Spleen (tissue), 11 donors: ENCODE results near the gene SUSD4. TPM values are rescaled to one million over a fixed set of nuclear protein-coding genes. Genes with fewer than 3 reads are reported as not detected.

Experiments used
- DNase-seq: peaks from one replicate; pipeline ENCODE4 v3.0.0-alpha.2; 2020
- H3K27ac ChIP-seq, 8 donors: fragments of 200-600 bp; sonication (generic) in 7 of 8; 1 replicate in 4 of 8; 2 replicates in 4 of 8; pipeline versions ENCODE4 v1.5.0 to v1.8.0; 2016 to 2021; ENCODE audit warnings: inconsistent platforms in 4 of 8, mild to moderate bottlenecking in 4 of 8, moderate library complexity in 1 of 8
- H3K27me3 ChIP-seq, 7 donors: fragments of 200-600 bp; sonication (generic) in 6 of 7; replicated peaks in 1 of 7; 1 replicate in 4 of 7; 2 replicates in 3 of 7; pipeline versions ENCODE4 v1.5.0 to v1.8.0; 2016 to 2021; ENCODE audit warnings: inconsistent platforms in 3 of 7, mild to moderate bottlenecking in 1 of 7
- H3K36me3 ChIP-seq, 6 donors: fragments of 200-600 bp; sonication (generic) in 5 of 6; 1 replicate in 4 of 6; 2 replicates in 2 of 6; pipeline versions ENCODE4 v1.5.0 to v1.8.0; 2016 to 2021; ENCODE audit warnings: inconsistent platforms in 2 of 6
- H3K4me1 ChIP-seq, 6 donors: fragments of 200-600 bp; sonication (generic) in 5 of 6; 1 replicate in 3 of 6; 2 replicates in 3 of 6; pipeline versions ENCODE4 v1.5.0 to v1.8.0; 2016 to 2021; ENCODE audit warnings: inconsistent platforms in 3 of 6
- H3K4me3 ChIP-seq, 8 donors: fragments of 200-600 bp; sonication (generic) in 7 of 8; 1 replicate in 4 of 8; 2 replicates in 4 of 8; pipeline versions ENCODE4 v1.5.0 to v1.8.0; 2016 to 2021; ENCODE audit warnings: inconsistent platforms in 4 of 8, mild to moderate bottlenecking in 4 of 8, moderate library complexity in 2 of 8
- H3K9me3 ChIP-seq, 8 donors: fragments of 200-600 bp; sonication (generic) in 7 of 8; 1 replicate in 4 of 8; 2 replicates in 4 of 8; pipeline versions ENCODE4 v1.5.0 to v1.8.0; 2016 to 2021; ENCODE audit warnings: inconsistent platforms in 4 of 8
- CTCF ChIP-seq, 11 experiments: fragments of 200-600 bp in 7 of 11; fragments of 450-650 bp in 4 of 11; sonication (generic) in 4 of 11; IDR thresholded peaks in 8 of 11; conservative IDR thresholded peaks in 3 of 11; 1 replicate in 7 of 11; 2 replicates in 4 of 11; pipeline versions ENCODE4 v1.4.0 to v1.8.0; 2016 to 2021; ENCODE audit warnings: antibody characterized with exemption in 11 of 11, inconsistent platforms in 4 of 11, mild to moderate bottlenecking in 1 of 11
- POLR2A ChIP-seq, 3 donors: fragments of 450-650 bp; IDR thresholded peaks; one replicate each; pipeline ENCODE4 v1.5.1; 2017; ENCODE audit warnings: antibody characterized with exemption in 3 of 3, mild to moderate bottlenecking in 1 of 3
- POLR2AphosphoS5 ChIP-seq, 3 donors: sonication (generic); formaldehyde crosslinking; IDR thresholded peaks; one replicate each; pipeline ENCODE4 v1.5.1; 2017; ENCODE audit warnings: antibody characterized with exemption in 3 of 3
- WGBS, 5 donors: extraction: QIAGEN DNeasy Blood & Tissue Kit in 3 of 5; methylation state at CpG; one replicate each; pipeline versions ENCODE4 v1.1.5 to v1.1.7; 2013 to 2018; 5-methylcytosine and 5-hydroxymethylcytosine counted together
- intact Hi-C: fragments of 100-400 bp; cut with DNase I; formaldehyde crosslinking; loops from one replicate; pipeline ENCODE4 v1.15.0; 2023; ENCODE audit warnings: low total_unique reads
- polyA plus RNA-seq, 3 donors: library from polyadenylated mRNA; stranded (reverse); fragments of 200-250 nt; gene quantifications; one replicate each; pipeline ENCODE4 v1.2.1, GENCODE V29; 2013
- total RNA-seq, 7 donors: library from RNA; depleted of rRNA in 3 of 7; stranded (reverse); fragments of >200 nt in 3 of 7; fragmentation: NEBNext Ultra II Directional in 4 of 7; extraction: Animal tissue kit (Norgen Biotek cat#: 25700) in 4 of 7; gene quantifications; one replicate each; pipeline versions ENCODE4 v1.1.0 to v1.2.1, GENCODE V29; 2016 to 2021
- donor health status: healthy with polysubstance abuse.
- donor health status: DM: no; HTN: no; CAD: no; lungs with moderate emphysema.
- donor health status: DM: no; HTN: no; CAD: no.
- donor health status: Bipolar disorder and iron deficiency.
- donor health status: healthy.
- donor health status: DM: no; HTN: no; CAD: no.
- donor health status: DM: yes; HTN: yes; CAD: no.

SUSD4 gene
- total and polyA plus RNA-seq, 10 donors: 0.35 to 2.1 (median 0.69) TPM

GRCh38 chr1:223233019-223233409, 131.0 kb downstream of the SUSD4 start:
- H3K4me1 ChIP-seq: no peaks in the 10 kb centered on the region
- intact Hi-C loops: no loop called here
- 62 to 77% (median 66%) methylated on average over 3 of the region's 3 CpGs for WGBS, 5 donors

GRCh38 chr1:223231581-223231980, 132.4 kb downstream of the SUSD4 start:
- Histone ChIP-seq H3K27me3 (peaks cover 0 to 3% (median 0%) of the 10 kb centered on the region in 7 donors), H3K27ac (no peak overlapping the region), H3K36me3 (no peaks in the 10 kb centered on the region), H3K4me3 (no peak overlapping the region), H3K9me3 (peaks cover 0 to 10% (median under 1%) of the 10 kb centered on the region in 8 donors), H3K4me1 (no peaks in the 10 kb centered on the region)
- intact Hi-C loops: no loop called here
- WGBS, 5 donors: 77 to 89% (median 83%) methylated on average over 7 of the region's 7 CpGs
- TF ChIP-seq POLR2A (IDR thresholded peaks at IDR 0.05) (no peak), POLR2AphosphoS5 (IDR thresholded peaks at IDR 0.05) (no peak), CTCF (IDR thresholded peaks at IDR 0.05 in 8 of 11, conservative IDR thresholded peaks at IDR 0.05 in 3 of 11) (no peak)
- DNase-seq: no peak

More at GRCh38 chr1:223233019-223233409, 131.0 kb downstream of the SUSD4 start:
- Histone ChIP-seq H3K9me3 (peaks cover 0 to 24% (median 12%) of the 10 kb centered on the region in 8 donors), H3K4me3 (no peak overlapping the region), H3K27ac (no peak overlapping the region), H3K36me3 (no peaks in the 10 kb centered on the region), H3K27me3 (no peaks in the 10 kb centered on the region)
- TF ChIP-seq CTCF (IDR thresholded peaks at IDR 0.05 in 8 of 11, conservative IDR thresholded peaks at IDR 0.05 in 3 of 11) (no peak), POLR2AphosphoS5 (IDR thresholded peaks at IDR 0.05) (no peak)
- DNase-seq: no peak

- TF ChIP-seq CTCF (IDR thresholded peaks at IDR 0.05 in 8 of 11, conservative IDR thresholded peaks at IDR 0.05 in 3 of 11) (no peak), POLR2AphosphoS5 (IDR thresholded peaks at IDR 0.05) (no peak), POLR2A (IDR thresholded peaks at IDR 0.05) (no peak)
- Histone ChIP-seq H3K4me1 (no peaks in the 10 kb centered on the region), H3K4me3 (no peak overlapping the region), H3K36me3 (no peaks in the 10 kb centered on the region), H3K27me3 (peaks cover 0 to 3% (median 0%) of the 10 kb centered on the region in 7 donors), H3K27ac (no peak overlapping the region), H3K9me3 (peaks cover 0 to 5% (median 0%) of the 10 kb centered on the region in 8 donors)
- no peak for DNase-seq
- WGBS, 5 donors: 86 to 92% (median 88%) methylated on average over 6 to 7 of the region's 7 CpGs
- intact Hi-C loops: no loop called here
These were observed 132.9 kb downstream of the SUSD4 start for GRCh38 chr1:223231011-223231572.

GRCh38 chr1:223230161-223230881, 133.7 kb downstream of the SUSD4 start:
- no peaks in the 10 kb centered on the region for H3K9me3 ChIP-seq
- no peaks in the 10 kb centered on the region for H3K36me3 ChIP-seq
- H3K4me1 ChIP-seq: no peaks in the 10 kb centered on the region
- H3K27ac ChIP-seq: peak overlapping the region in 1 of 8 donors; percentile 17
- intact Hi-C loops: no loop called here
- DNase-seq: no peak
- TF ChIP-seq POLR2A (IDR thresholded peaks at IDR 0.05) (no peak), CTCF (IDR thresholded peaks at IDR 0.05 in 8 of 11, conservative IDR thresholded peaks at IDR 0.05 in 3 of 11) (no peak), POLR2AphosphoS5 (IDR thresholded peaks at IDR 0.05) (no peak)
- peaks cover 0 to 3% (median 0%) of the 10 kb centered on the region in 7 donors for H3K27me3 ChIP-seq
- WGBS, 5 donors: 82 to 92% (median 87%) methylated on average over 11 of the region's 11 CpGs
- no peak overlapping the region for H3K4me3 ChIP-seq
